ENCODE measurements around the gene ZCRB1. TPM values are rescaled to one million over a fixed set of nuclear protein-coding genes. Genes with fewer than 3 reads are reported as not detected.

ZCRB1 gene
- total RNA-seq, 1 donor from 2014 or later: 31.5 TPM

DNA sequence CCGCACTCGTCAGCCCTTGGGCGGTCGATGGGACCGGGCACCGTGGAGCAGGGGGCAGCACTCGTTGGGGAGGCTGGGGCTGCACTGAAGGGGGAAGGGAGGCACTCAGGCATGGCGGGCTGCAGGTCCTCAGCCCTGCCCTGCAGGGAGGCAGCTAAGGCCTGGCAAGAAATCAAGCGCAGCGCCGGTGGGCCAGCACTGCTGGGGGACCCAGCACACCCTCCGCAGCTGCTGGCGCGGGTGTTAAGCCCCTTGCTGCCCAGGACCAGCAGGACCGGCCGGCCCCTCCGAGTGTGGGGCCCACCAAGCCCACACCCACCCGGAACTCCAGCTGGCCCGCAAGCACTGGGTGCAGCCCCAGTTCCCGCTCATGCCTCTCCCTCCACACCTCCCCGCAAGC, 52.2 kb downstream of the ZCRB1 start:
- Mint-ChIP-seq H3K9me3 (ENCODE audit: unreplicated experiment) (no peaks in the 10 kb centered on the region), H3K36me3 (ENCODE audit: low read depth, unreplicated experiment) (peaks cover 8% of the 10 kb centered on the region), H3K27me3 (ENCODE audit: unreplicated experiment) (peaks cover 2% of the 10 kb centered on the region), H3K4me1 (ENCODE audit: unreplicated experiment) (peaks cover 5% of the 10 kb centered on the region), H3K27ac (ENCODE audit: unreplicated experiment) (no peak overlapping the region), H3K4me3 (ENCODE audit: unreplicated experiment) (no peak overlapping the region)
- TF ChIP-seq CTCF (IDR thresholded peaks at IDR 0.05; ENCODE audit: unreplicated experiment): no peak
- DNase-seq (ENCODE audit: low spot score): no peak

GRCh38 chr12:42270596-42270995, 55.3 kb downstream of the ZCRB1 start:
- Mint-ChIP-seq H3K27me3 (ENCODE audit: unreplicated experiment) (no peaks in the 10 kb centered on the region), H3K27ac (ENCODE audit: unreplicated experiment) (no peak overlapping the region), H3K4me3 (ENCODE audit: unreplicated experiment) (no peak overlapping the region), H3K9me3 (ENCODE audit: unreplicated experiment) (no peaks in the 10 kb centered on the region), H3K4me1 (ENCODE audit: unreplicated experiment) (peaks cover 6% of the 10 kb centered on the region), H3K36me3 (ENCODE audit: low read depth, unreplicated experiment) (peaks cover 8% of the 10 kb centered on the region)
- no peak for DNase-seq (ENCODE audit: low spot score)
- TF ChIP-seq CTCF (IDR thresholded peaks at IDR 0.05; ENCODE audit: unreplicated experiment): no peak

DNA sequence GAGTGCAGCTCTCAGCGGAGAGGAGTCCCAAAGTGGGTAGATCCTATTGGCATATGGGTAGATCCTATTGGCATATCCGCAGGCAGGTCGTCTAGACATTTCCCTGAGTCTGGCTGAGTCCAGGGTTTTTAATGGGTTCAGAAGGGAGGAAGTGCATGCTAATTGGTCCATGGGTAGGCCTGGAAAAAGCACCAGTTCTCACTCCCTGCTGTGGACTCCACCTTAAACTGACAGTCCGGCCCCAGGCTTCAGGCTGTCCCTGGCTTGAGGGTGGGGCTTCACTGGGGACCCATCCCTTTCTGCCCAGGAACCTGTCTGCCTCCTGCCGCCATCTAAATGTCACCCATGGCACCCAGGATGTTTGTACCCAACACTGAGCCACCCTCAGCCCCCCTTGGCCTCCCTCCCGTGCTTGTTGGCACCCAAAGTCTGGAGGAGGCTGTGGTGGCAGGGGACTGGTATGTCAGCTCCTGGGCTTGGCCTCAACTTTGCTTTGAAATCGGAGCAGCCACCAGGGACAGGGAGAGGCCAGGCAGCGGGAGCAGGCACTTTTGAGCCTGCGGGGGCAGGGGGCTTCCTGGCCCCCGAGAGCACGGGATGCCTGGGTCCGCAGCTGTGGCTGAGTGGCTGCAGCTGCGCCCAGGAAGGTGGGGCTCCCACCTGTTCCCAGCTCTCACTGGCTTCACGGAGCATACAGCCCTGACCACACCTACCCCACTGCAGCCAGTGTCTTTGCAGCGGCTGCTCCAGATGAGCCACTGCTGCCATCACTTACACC, 58.3 kb downstream of the ZCRB1 start:
- Mint-ChIP-seq H3K4me1 (ENCODE audit: unreplicated experiment) (peaks cover 10% of the 10 kb centered on the region), H3K9me3 (ENCODE audit: unreplicated experiment) (no peaks in the 10 kb centered on the region), H3K4me3 (ENCODE audit: unreplicated experiment) (no peak overlapping the region), H3K27me3 (ENCODE audit: unreplicated experiment) (no peaks in the 10 kb centered on the region), H3K36me3 (ENCODE audit: low read depth, unreplicated experiment) (peaks cover 6% of the 10 kb centered on the region), H3K27ac (ENCODE audit: unreplicated experiment) (no peak overlapping the region)
- TF ChIP-seq CTCF (IDR thresholded peaks at IDR 0.05; ENCODE audit: unreplicated experiment): no peak
- DNase-seq (ENCODE audit: low spot score): no peak

- Mint-ChIP-seq H3K4me3 (ENCODE audit: unreplicated experiment) (no peak overlapping the region), H3K27ac (ENCODE audit: unreplicated experiment) (no peak overlapping the region), H3K4me1 (ENCODE audit: unreplicated experiment) (peaks cover 10% of the 10 kb centered on the region), H3K9me3 (ENCODE audit: unreplicated experiment) (no peaks in the 10 kb centered on the region), H3K27me3 (ENCODE audit: unreplicated experiment) (no peaks in the 10 kb centered on the region), H3K36me3 (ENCODE audit: low read depth, unreplicated experiment) (peaks cover 4% of the 10 kb centered on the region)
- no peak for DNase-seq (ENCODE audit: low spot score)
- TF ChIP-seq CTCF (IDR thresholded peaks at IDR 0.05; ENCODE audit: unreplicated experiment): no peak
Measured at GRCh38 chr12:42266579-42267230, 59.2 kb downstream of the ZCRB1 start.

DNA sequence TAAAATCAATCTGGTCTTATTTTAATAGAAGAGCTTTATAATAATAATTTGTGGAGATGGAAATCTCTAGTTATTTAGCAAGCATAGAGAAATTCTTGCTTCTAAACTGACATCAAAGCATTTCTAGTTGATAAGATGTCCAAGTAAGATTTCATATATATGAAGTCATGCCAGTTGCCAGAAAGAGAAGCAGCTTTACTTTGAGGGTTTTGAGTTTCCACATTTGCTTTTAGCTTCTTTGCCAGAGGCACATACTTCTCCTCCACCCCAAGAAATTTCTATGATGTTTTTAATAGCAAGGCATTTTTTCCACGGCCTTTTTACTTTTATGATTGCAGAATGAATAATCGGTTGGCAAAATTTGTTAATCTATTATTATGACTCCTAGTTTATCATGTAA, 63.6 kb downstream of the ZCRB1 start:
- DNase-seq (ENCODE audit: low spot score): no peak
- no peak overlapping the region for H3K4me3 Mint-ChIP-seq (ENCODE audit: unreplicated experiment)
- no peaks in the 10 kb centered on the region for H3K9me3 Mint-ChIP-seq (ENCODE audit: unreplicated experiment)
- no peak overlapping the region for H3K27ac Mint-ChIP-seq (ENCODE audit: unreplicated experiment)
- no peak for TF ChIP-seq CTCF (IDR thresholded peaks at IDR 0.05; ENCODE audit: unreplicated experiment)
- H3K36me3 Mint-ChIP-seq (ENCODE audit: low read depth, unreplicated experiment): no peaks in the 10 kb centered on the region
- H3K27me3 Mint-ChIP-seq (ENCODE audit: unreplicated experiment): no peaks in the 10 kb centered on the region
- H3K4me1 Mint-ChIP-seq (ENCODE audit: unreplicated experiment): peaks cover 5% of the 10 kb centered on the region
